SU-DHL-6 (cell line): ENCODE results near the gene ZP4.

Experiments
- H2AFZ ChIP-seq: fragments of 200-600 bp; sonication (generic); 2 replicates; pipeline ENCODE4 v1.6.1; 2014; ENCODE audit warnings: low read depth, mild to moderate bottlenecking, moderate library complexity, mixed read lengths, antibody characterized with exemption, low read length; ENCODE audit not compliant: severe bottlenecking
- H3F3A ChIP-seq: fragments of 200-600 bp; shearing (Covaris generic); 2 replicates; pipeline ENCODE4 v1.6.0; 2016; ENCODE audit warnings: antibody characterized with exemption, mild to moderate bottlenecking; ENCODE audit not compliant: insufficient read depth
- H3K27ac ChIP-seq: fragments of 200-600 bp; sonication (generic); 2 replicates; pipeline ENCODE4 v1.5.1; 2016; ENCODE audit warnings: low read depth, mild to moderate bottlenecking, low read length, moderate library complexity, mixed read lengths
- H3K27me3 ChIP-seq: fragments of 200-600 bp; sonication (generic), shearing (Covaris generic); 2 replicates; pipeline ENCODE4 v1.6.0; 2014; ENCODE audit warnings: mild to moderate bottlenecking, low read length
- H3K36me3 ChIP-seq: fragments of 200-600 bp; sonication (generic); 2 replicates; pipeline ENCODE4 v1.6.1; 2014; ENCODE audit warnings: mild to moderate bottlenecking, low read length, mixed read lengths
- H3K4me2 ChIP-seq: fragments of 300-600, 200-600 bp; shearing (Covaris generic), sonication (generic); 2 replicates; pipeline ENCODE4 v1.6.0; 2014; ENCODE audit warnings: low read length, low read depth, mild to moderate bottlenecking; ENCODE audit not compliant: poor library complexity, severe bottlenecking
- H3K4me3 ChIP-seq: fragments of 200-600 bp; sonication (generic); 2 replicates; pipeline ENCODE4 v1.5.1; 2014; ENCODE audit warnings: antibody characterized with exemption, low read length, mild to moderate bottlenecking, mixed read lengths; ENCODE audit not compliant: insufficient read depth, poor library complexity, severe bottlenecking
- H3K79me2 ChIP-seq: fragments of 200-600 bp; sonication (generic); 2 replicates; pipeline ENCODE4 v1.6.1; 2014; ENCODE audit warnings: mild to moderate bottlenecking, low read length, moderate library complexity; ENCODE audit not compliant: insufficient read depth
- H3K9ac ChIP-seq: fragments of 200-600 bp; sonication (generic); 2 replicates; pipeline ENCODE4 v1.7.0; 2014; ENCODE audit warnings: mild to moderate bottlenecking, low read length
- H3K9me2 ChIP-seq: fragments of 200-600 bp; sonication (generic); replicated peaks from 2 replicates; pipeline ENCODE4 v1.6.1; 2014; ENCODE audit warnings: low read length; ENCODE audit not compliant: insufficient read depth
- H3K9me3 ChIP-seq: fragments of 200-600 bp; sonication (generic); 2 replicates; pipeline ENCODE4 v1.6.1; 2014; ENCODE audit warnings: low read length, mixed read lengths; ENCODE audit not compliant: insufficient read depth
- H4K20me1 ChIP-seq: fragments of 200-600 bp; sonication (generic); 2 replicates; pipeline ENCODE4 v1.6.1; 2014; ENCODE audit warnings: low read depth, mild to moderate bottlenecking, antibody characterized with exemption, low read length, moderate library complexity, mixed read lengths
- CTCF ChIP-seq: fragments of 200-600 bp; sonication (generic); IDR thresholded peaks from one replicate; pipeline ENCODE4 v1.5.1; 2017; ENCODE audit warnings: antibody characterized with exemption, mild to moderate bottlenecking, low read length, moderate library complexity; ENCODE audit not compliant: insufficient read depth, poor library complexity, severe bottlenecking
- EZH2phosphoT487 ChIP-seq: fragments of 200-600 bp; sonication (generic), shearing (Covaris generic); conservative IDR thresholded peaks from 2 replicates; pipeline ENCODE4 v1.6.1; 2018; ENCODE audit warnings: mild to moderate bottlenecking, antibody characterized with exemption, low read length, moderate library complexity, mixed read lengths

ZP4 gene

GRCh38 chr1:237890822-237891221 lies at the start of gene ZP4:
Gene ZP4, minus strand, starts transcription at chr1:237890922. Its CDS starts 287 bp downstream, at chr1:237890635.
- H3K9me2 ChIP-seq = no peaks in the 10 kb centered on the region
- no peak within 1 kb of the TSS for H3K27ac ChIP-seq
- no peaks in the 10 kb centered on the region for H3K79me2 ChIP-seq
- no peaks in the 10 kb centered on the region for H3K9me3 ChIP-seq
- no peaks in the 10 kb centered on the region for H3K27me3 ChIP-seq
- H3F3A ChIP-seq = no peaks in the 10 kb centered on the region
- no peak within 1 kb of the TSS for H3K9ac ChIP-seq
- H2AFZ ChIP-seq = no peak within 1 kb of the TSS
- TF ChIP-seq EZH2phosphoT487 (no peak), CTCF (no peak)
- no peak within 1 kb of the TSS for H3K4me3 ChIP-seq
- H3K36me3 ChIP-seq = no peaks in the 10 kb centered on the region
- no peaks in the 10 kb centered on the region for H4K20me1 ChIP-seq
- no peak within 1 kb of the TSS for H3K4me2 ChIP-seq

GRCh38 chr1:237938553-237938952 lies 47.8 kb upstream of the ZP4 start:
- Histone ChIP-seq H3K4me2 (no peak overlapping the region), H3K9ac (no peak overlapping the region), H3K27ac (no peak overlapping the region), H3K36me3 (no peaks in the 10 kb centered on the region), H3K9me2 (no peaks in the 10 kb centered on the region), H3K79me2 (no peaks in the 10 kb centered on the region), H3F3A (no peaks in the 10 kb centered on the region), H2AFZ (no peak overlapping the region), H3K4me3 (no peak overlapping the region), H3K27me3 (no peaks in the 10 kb centered on the region), H4K20me1 (no peaks in the 10 kb centered on the region), H3K9me3 (no peaks in the 10 kb centered on the region)
- TF ChIP-seq CTCF (peak; percentile 22), EZH2phosphoT487 (no peak)

- no peak overlapping the region for H2AFZ ChIP-seq
- H3K4me2 ChIP-seq = no peak overlapping the region
- no peak overlapping the region for H3K4me3 ChIP-seq
- no peaks in the 10 kb centered on the region for H3K36me3 ChIP-seq
- H3K9ac ChIP-seq = no peak overlapping the region
- no peaks in the 10 kb centered on the region for H4K20me1 ChIP-seq
- TF ChIP-seq CTCF (no peak), EZH2phosphoT487 (no peak)
- no peaks in the 10 kb centered on the region for H3F3A ChIP-seq
- H3K9me3 ChIP-seq = no peaks in the 10 kb centered on the region
- H3K27ac ChIP-seq = no peak overlapping the region
- no peaks in the 10 kb centered on the region for H3K27me3 ChIP-seq
- H3K9me2 ChIP-seq = no peaks in the 10 kb centered on the region
- H3K79me2 ChIP-seq = no peaks in the 10 kb centered on the region
Observed at GRCh38 chr1:237938068-237938467, 47.3 kb upstream of the ZP4 start.
